Natural killer cell (primary cell): ENCODE results near the gene OR2T4. TPM values are rescaled to one million over a fixed set of nuclear protein-coding genes. Genes with fewer than 3 reads are reported as not detected.

Experiments
- ATAC-seq, 3 donors: fragments of 150-1000 bp in 2 of 3; fragments of 200-7000 bp in 1 of 3; cut with Tn5 transposase; 1 replicate in 1 of 3; 2 replicates in 2 of 3; pipeline ENCODE4 v1.10.0; 2021; ENCODE audit warnings: mild to moderate bottlenecking in 2 of 3, moderate library complexity in 2 of 3
- DNase-seq, 2 donors: peaks; one replicate each; pipeline versions ENCODE4 v3.0.0 to v3.0.0-alpha.2; 2013 to 2021; ENCODE audit warnings: mixed read lengths in 1 of 2
- H3K27ac ChIP-seq: one replicate; pipeline ENCODE4 v1.5.1; 2013; ENCODE audit warnings: mild to moderate bottlenecking, low read length
- H3K27me3 ChIP-seq: one replicate; pipeline ENCODE4 v1.6.1; 2013; ENCODE audit warnings: low read length; ENCODE audit not compliant: control insufficient read depth, insufficient read depth
- H3K36me3 ChIP-seq: one replicate; pipeline ENCODE4 v1.6.1; 2013; ENCODE audit warnings: low read length; ENCODE audit not compliant: control insufficient read depth, insufficient read depth
- H3K4me1 ChIP-seq: one replicate; pipeline ENCODE4 v1.6.1; 2013; ENCODE audit warnings: low read length; ENCODE audit not compliant: control insufficient read depth, insufficient read depth
- H3K4me3 ChIP-seq: one replicate; pipeline ENCODE4 v1.5.1; 2013; ENCODE audit warnings: low read length
- H3K9me3 ChIP-seq: one replicate; pipeline ENCODE4 v1.6.1; 2013; ENCODE audit warnings: low read length; ENCODE audit not compliant: control insufficient read depth, insufficient read depth
- H3K27ac Mint-ChIP-seq, 2 donors: one replicate each; pipeline ENCODE4 v1.8.0; 2022; ENCODE audit warnings: mild to moderate bottlenecking in 2 of 2, mixed read lengths in 2 of 2, moderate library complexity in 1 of 2
- H3K27me3 Mint-ChIP-seq, 2 donors: one replicate each; pipeline ENCODE4 v1.8.0; 2022; ENCODE audit warnings: low read depth in 2 of 2, mixed read lengths in 2 of 2
- H3K36me3 Mint-ChIP-seq: one replicate; pipeline ENCODE4 v1.8.0; 2022; ENCODE audit warnings: mixed read lengths
- H3K4me1 Mint-ChIP-seq, 2 donors: one replicate each; pipeline ENCODE4 v1.8.0; 2022; ENCODE audit warnings: mixed read lengths in 2 of 2
- H3K4me3 Mint-ChIP-seq: one replicate; pipeline ENCODE4 v1.8.0; 2022; ENCODE audit warnings: mild to moderate bottlenecking, moderate library complexity, mixed read lengths
- H3K9me3 Mint-ChIP-seq, 2 donors: one replicate each; pipeline ENCODE4 v1.8.0; 2022; ENCODE audit warnings: mixed read lengths in 2 of 2
- CTCF ChIP-seq: fragments of 200-600 bp; IDR thresholded peaks from one replicate; pipeline ENCODE4 v1.8.0; 2022; ENCODE audit warnings: antibody characterized with exemption
- WGBS: methylation state at CpG from one replicate; pipeline ENCODE4 v1.1.7; 2013; ENCODE audit warnings: missing lambda C conversion rate; ENCODE audit not compliant: insufficient coverage; 5-methylcytosine and 5-hydroxymethylcytosine counted together
- intact Hi-C: fragments of 100-400 bp; cut with micrococcal nuclease; formaldehyde crosslinking; loops from one replicate; pipeline ENCODE4 v1.14.2; 2022
- total RNA-seq, 4 donors: library from RNA; stranded (reverse); fragments of 120-200 nt in 1 of 4; gene quantifications; one replicate each; pipeline versions ENCODE4 v1.2.3 to v1.2.4, GENCODE V29; 2013 to 2022

Gene OR2T4
- total RNA-seq, 3 donors from 2014 or later (not counting 1 experiment from before 2014, with no cell fraction given): not detected

DNA sequence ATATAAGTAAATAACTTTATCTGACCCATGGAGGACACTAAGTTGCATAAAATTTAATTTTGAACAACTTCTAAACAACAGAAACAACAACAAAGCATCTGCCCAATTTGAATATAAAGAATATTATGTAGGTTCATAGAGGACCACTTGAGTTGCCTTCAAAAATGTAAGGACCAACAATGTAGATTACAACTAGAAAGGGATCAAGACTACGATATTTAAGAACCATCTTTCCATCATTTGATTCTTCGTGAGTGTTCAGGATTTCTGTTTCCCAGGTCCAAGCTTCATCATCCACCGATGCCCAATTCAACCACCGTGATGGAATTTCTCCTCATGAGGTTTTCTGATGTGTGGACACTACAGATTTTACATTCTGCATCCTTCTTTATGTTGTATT is 13.0 kb upstream of the OR2T4 start, which contains the start of gene OR14C36:
Gene OR14C36, plus strand, starts transcription at position 301 of the 400 bp plus-strand sequence. Its CDS starts 0 bp downstream, at position 301.
- Histone ChIP-seq H3K36me3 (no peaks in the 10 kb centered on the region), H3K4me1 (no peaks in the 10 kb centered on the region), H3K27me3 (no peaks in the 10 kb centered on the region), H3K4me3 (no peak within 1 kb of the TSS), H3K27ac (no peak within 1 kb of the TSS), H3K9me3 (no peaks in the 10 kb centered on the region)
- H3K4me3 Mint-ChIP-seq: no peak within 1 kb of the TSS
- peaks cover 0 to 3% of the 10 kb centered on the region in 2 donors for H3K27me3 Mint-ChIP-seq
- no peak within 1 kb of the TSS for H3K27ac Mint-ChIP-seq
- 85% methylated on average over 3 of the region's 4 CpGs for WGBS
- no peaks in the 10 kb centered on the region for H3K36me3 Mint-ChIP-seq
- intact Hi-C loops: no loop called here
- H3K9me3 Mint-ChIP-seq: no peaks in the 10 kb centered on the region
- TF ChIP-seq CTCF: no peak
- DNase-seq (no peak), ATAC-seq (no peak)
- H3K4me1 Mint-ChIP-seq: no peaks in the 10 kb centered on the region

- no peak overlapping the region for H3K27ac ChIP-seq
- H3K9me3 Mint-ChIP-seq: peaks cover 0 to 4% of the 10 kb centered on the region in 2 donors
- H3K27me3 Mint-ChIP-seq: no peaks in the 10 kb centered on the region
- intact Hi-C loops: no loop called here
- no peak for DNase-seq
- no peaks in the 10 kb centered on the region for H3K27me3 ChIP-seq
- no peaks in the 10 kb centered on the region for H3K4me1 Mint-ChIP-seq
- H3K27ac Mint-ChIP-seq: no peak overlapping the region
- no peaks in the 10 kb centered on the region for H3K9me3 ChIP-seq
- H3K4me3 Mint-ChIP-seq: no peak overlapping the region
- no peak for ATAC-seq
- 43% methylated on average over 2 of the region's 3 CpGs for WGBS
- H3K4me3 ChIP-seq: no peak overlapping the region
- H3K4me1 ChIP-seq: no peaks in the 10 kb centered on the region
- TF ChIP-seq CTCF: no peak
- H3K36me3 Mint-ChIP-seq: no peaks in the 10 kb centered on the region
- no peaks in the 10 kb centered on the region for H3K36me3 ChIP-seq
Observed at GRCh38 chr1:248359415-248359814, 2.0 kb upstream of the OR2T4 start.

DNA sequence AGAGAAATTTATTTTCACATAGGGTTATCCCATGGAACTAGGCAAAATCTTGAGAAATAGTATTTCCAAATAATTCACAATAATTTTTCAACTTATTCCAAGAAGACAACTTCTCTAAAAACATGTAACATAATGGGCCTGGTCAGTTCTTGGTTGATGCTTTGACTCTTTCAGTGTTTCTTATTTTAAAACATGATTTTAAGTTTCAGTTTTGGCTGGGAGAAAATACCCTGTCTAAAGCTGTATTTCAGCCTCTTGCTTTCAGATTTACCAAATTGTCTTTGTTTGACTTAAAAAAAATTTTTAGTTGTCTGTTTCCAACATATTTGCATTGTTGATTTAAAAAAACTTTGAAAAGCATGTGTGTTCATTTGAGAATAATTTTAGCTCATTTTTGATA is 5.1 kb downstream of the OR2T4 start:
- Mint-ChIP-seq H3K9me3 (peaks cover 0 to 4% of the 10 kb centered on the region in 2 donors), H3K27ac (no peak overlapping the region), H3K4me1 (no peaks in the 10 kb centered on the region), H3K4me3 (no peak overlapping the region), H3K36me3 (no peaks in the 10 kb centered on the region), H3K27me3 (no peaks in the 10 kb centered on the region)
- Histone ChIP-seq H3K9me3 (no peaks in the 10 kb centered on the region), H3K4me3 (no peak overlapping the region), H3K4me1 (no peaks in the 10 kb centered on the region), H3K36me3 (no peaks in the 10 kb centered on the region), H3K27me3 (no peaks in the 10 kb centered on the region), H3K27ac (no peak overlapping the region)
- ATAC-seq: no peak
- intact Hi-C loops: no loop called here
- DNase-seq: no peak
- no peak for TF ChIP-seq CTCF

- H3K4me1 Mint-ChIP-seq: peaks cover 8 to 11% of the 10 kb centered on the region in 2 donors
- no peaks in the 10 kb centered on the region for H3K9me3 Mint-ChIP-seq
- no peaks in the 10 kb centered on the region for H3K4me1 ChIP-seq
- 70% methylated on average over 5 of the region's 5 CpGs for WGBS
- H3K27me3 Mint-ChIP-seq: no peaks in the 10 kb centered on the region
- H3K4me3 ChIP-seq: no peak overlapping the region
- DNase-seq (peak in 1 of 2 donors; percentile 6), ATAC-seq (peak in 2 of 3 donors; percentile 29 to 57)
- H3K36me3 ChIP-seq: no peaks in the 10 kb centered on the region
- no peak overlapping the region for H3K27ac Mint-ChIP-seq
- H3K36me3 Mint-ChIP-seq: no peaks in the 10 kb centered on the region
- H3K4me3 Mint-ChIP-seq: no peak overlapping the region
- no peaks in the 10 kb centered on the region for H3K9me3 ChIP-seq
- H3K27ac ChIP-seq: no peak overlapping the region
- no peak for TF ChIP-seq CTCF
- no peaks in the 10 kb centered on the region for H3K27me3 ChIP-seq
- intact Hi-C loops: no loop called here
Observed at GRCh38 chr1:248372394-248372793, 10.9 kb downstream of the OR2T4 start.
